ENCODE results near the gene RASEF.

GRCh38 chr9:82989929-82990328, 73.0 kb downstream of the RASEF start:
- TF ChIP-seq CTCF (IDR thresholded peaks at IDR 0.05): no peak
- TF ChIP-seq POLR2A (IDR thresholded peaks at IDR 0.05): no peak

All from Peyer's patch (tissue), 4 donors.